ENCODE measurements around the gene GOLIM4. TPM values are rescaled to one million over a fixed set of nuclear protein-coding genes. Genes with fewer than 3 reads are reported as not detected.

GOLIM4 gene
- total and polyA plus RNA-seq, 12 donors, result 6.5 to 25.2 (median 17.0) TPM

- TF ChIP-seq POLR2A (IDR thresholded peaks at IDR 0.05), result no peak
- TF ChIP-seq, protein P1, sequence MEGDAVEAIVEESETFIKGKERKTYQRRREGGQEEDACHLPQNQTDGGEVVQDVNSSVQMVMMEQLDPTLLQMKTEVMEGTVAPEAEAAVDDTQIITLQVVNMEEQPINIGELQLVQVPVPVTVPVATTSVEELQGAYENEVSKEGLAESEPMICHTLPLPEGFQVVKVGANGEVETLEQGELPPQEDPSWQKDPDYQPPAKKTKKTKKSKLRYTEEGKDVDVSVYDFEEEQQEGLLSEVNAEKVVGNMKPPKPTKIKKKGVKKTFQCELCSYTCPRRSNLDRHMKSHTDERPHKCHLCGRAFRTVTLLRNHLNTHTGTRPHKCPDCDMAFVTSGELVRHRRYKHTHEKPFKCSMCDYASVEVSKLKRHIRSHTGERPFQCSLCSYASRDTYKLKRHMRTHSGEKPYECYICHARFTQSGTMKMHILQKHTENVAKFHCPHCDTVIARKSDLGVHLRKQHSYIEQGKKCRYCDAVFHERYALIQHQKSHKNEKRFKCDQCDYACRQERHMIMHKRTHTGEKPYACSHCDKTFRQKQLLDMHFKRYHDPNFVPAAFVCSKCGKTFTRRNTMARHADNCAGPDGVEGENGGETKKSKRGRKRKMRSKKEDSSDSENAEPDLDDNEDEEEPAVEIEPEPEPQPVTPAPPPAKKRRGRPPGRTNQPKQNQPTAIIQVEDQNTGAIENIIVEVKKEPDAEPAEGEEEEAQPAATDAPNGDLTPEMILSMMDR (IDR thresholded peaks at IDR 0.05), result no peak
- 0 to 2% (median 0%) methylated on average over 12 to 17 of the region's 17 CpGs for WGBS, 4 donors
- H3K36me3 ChIP-seq (replicated peaks in 1 of 2), result no peaks in the 10 kb centered on the region
- H3K4me1 ChIP-seq (replicated peaks in 1 of 2), result peaks cover 3 to 28% of the 10 kb centered on the region in 2 donors
- H3K4me3 ChIP-seq, result peak overlapping the region in 2 of 4 donors; percentile 71 to 94
- H3K27me3 ChIP-seq, result no peaks in the 10 kb centered on the region
- no peaks in the 10 kb centered on the region for H3K9me3 ChIP-seq (replicated peaks in 1 of 3)
- peak; percentile 52 to 85 (median 80) for DNase-seq
- peak overlapping the region in 4 of 5 donors; percentile 92 to 99 (median 94) for H3K27ac ChIP-seq
- intact Hi-C loops (cut with DNase I), result loop anchor here in 1 of 2 donors (10.0 kb wide), 1 partner anchor 51 kb away; no protein-coding TSS in a partner anchor
These were observed 507 bp upstream of the GOLIM4 start for GRCh38 chr3:168096210-168096652.

- TF ChIP-seq POLR2A (IDR thresholded peaks at IDR 0.05), result peak; percentile 4 to 50
- TF ChIP-seq, protein P1 (IDR thresholded peaks at IDR 0.05), result peak; percentile 23 to 55 (median 46)
- 0 to 6% (median 0%) methylated on average over 3 to 70 of the region's 70 CpGs for WGBS, 4 donors
- Histone ChIP-seq H3K27ac (peak overlapping the region; percentile 50 to 99 (median 94)), H3K4me1 (replicated peaks in 1 of 2) (peaks cover 3 to 28% of the 10 kb centered on the region in 2 donors), H3K4me3 (peak overlapping the region; percentile 43 to 94 (median 60)), H3K27me3 (no peaks in the 10 kb centered on the region), H3K36me3 (replicated peaks in 1 of 2) (no peaks in the 10 kb centered on the region), H3K9me3 (replicated peaks in 1 of 3) (no peaks in the 10 kb centered on the region)
- intact Hi-C loops (cut with DNase I), result loop anchor here in 1 of 2 donors (10.0 kb wide), 1 partner anchor 50 kb away; no protein-coding TSS in a partner anchor
- DNase-seq, result peak; percentile 56 to 79 (median 61)
These were observed 680 bp downstream of the GOLIM4 start for GRCh38 chr3:168094877-168095610.

DNA sequence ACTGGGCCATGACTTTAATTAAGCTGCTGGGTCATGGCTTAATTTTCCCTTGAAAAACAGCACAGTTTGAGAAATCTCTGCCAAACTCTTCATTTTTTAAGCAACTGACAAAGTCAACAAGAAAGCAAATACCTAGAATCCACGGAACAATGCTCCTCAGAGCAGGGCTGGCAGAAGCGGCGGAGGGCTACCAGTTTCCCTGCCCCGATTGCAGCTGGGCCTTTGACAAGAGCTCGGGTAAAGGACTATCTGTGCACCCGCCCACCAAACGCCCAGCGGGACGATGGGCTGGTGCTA lies 1.2 kb downstream of the GOLIM4 start:
- no peak for TF ChIP-seq POLR2A (IDR thresholded peaks at IDR 0.05)
- TF ChIP-seq, protein P1 (IDR thresholded peaks at IDR 0.05), result no peak
- Histone ChIP-seq H3K27me3 (no peaks in the 10 kb centered on the region), H3K27ac (peak overlapping the region; percentile 50 to 99 (median 94)), H3K36me3 (replicated peaks in 1 of 2) (no peaks in the 10 kb centered on the region), H3K9me3 (replicated peaks in 1 of 3) (no peaks in the 10 kb centered on the region), H3K4me1 (replicated peaks in 1 of 2) (peaks cover 3 to 28% of the 10 kb centered on the region in 2 donors), H3K4me3 (peak overlapping the region; percentile 43 to 94 (median 60))
- 0 to 2% (median 1%) methylated on average over 8 to 9 of the region's 9 CpGs for whole genome bisulfite sequencing, 4 donors
- intact Hi-C loops (cut with DNase I), result loop anchor here in 1 of 2 donors (10.0 kb wide), 1 partner anchor 50 kb away; no protein-coding TSS in a partner anchor
- DNase-seq, result no peak

DNA sequence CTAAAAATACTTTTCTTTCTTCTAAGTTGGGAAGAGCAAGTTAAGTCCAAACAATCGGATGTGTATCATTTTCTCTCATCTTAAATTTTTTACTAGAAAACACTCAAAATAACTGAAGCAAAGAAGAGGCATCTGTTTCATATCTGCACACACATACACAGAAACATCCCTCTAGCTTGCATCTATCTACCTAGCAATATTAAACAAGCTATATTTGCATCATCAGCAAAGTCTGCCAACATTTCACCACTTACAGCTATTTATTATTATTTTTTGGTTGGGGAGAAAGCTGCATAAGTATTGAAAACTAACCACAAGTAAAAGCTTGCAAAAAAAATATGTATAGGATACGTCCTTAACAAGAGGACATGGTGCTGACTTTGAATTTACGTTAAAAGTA lies 1.9 kb downstream of the GOLIM4 start:
- TF ChIP-seq POLR2A (IDR thresholded peaks at IDR 0.05), result no peak
- TF ChIP-seq, protein P1 (IDR thresholded peaks at IDR 0.05), result no peak
- H3K9me3 ChIP-seq (replicated peaks in 1 of 3), result no peaks in the 10 kb centered on the region
- no peaks in the 10 kb centered on the region for H3K27me3 ChIP-seq
- H3K4me3 ChIP-seq, result peak overlapping the region in 1 of 4 donors; percentile 94
- no peaks in the 10 kb centered on the region for H3K36me3 ChIP-seq (replicated peaks in 1 of 2)
- DNase-seq, result no peak
- H3K4me1 ChIP-seq (replicated peaks in 1 of 2), result peaks cover 3 to 28% of the 10 kb centered on the region in 2 donors
- WGBS, 4 donors, result 79 to 82% (median 81%) methylated on average over 3 of the region's 3 CpGs
- intact Hi-C loops (cut with DNase I), result loop anchor here in 1 of 2 donors (10.0 kb wide), 1 partner anchor 49 kb away; no protein-coding TSS in a partner anchor
- peak overlapping the region in 1 of 5 donors; percentile 94 for H3K27ac ChIP-seq
